ENCODE data around the gene QRICH1.

DNA sequence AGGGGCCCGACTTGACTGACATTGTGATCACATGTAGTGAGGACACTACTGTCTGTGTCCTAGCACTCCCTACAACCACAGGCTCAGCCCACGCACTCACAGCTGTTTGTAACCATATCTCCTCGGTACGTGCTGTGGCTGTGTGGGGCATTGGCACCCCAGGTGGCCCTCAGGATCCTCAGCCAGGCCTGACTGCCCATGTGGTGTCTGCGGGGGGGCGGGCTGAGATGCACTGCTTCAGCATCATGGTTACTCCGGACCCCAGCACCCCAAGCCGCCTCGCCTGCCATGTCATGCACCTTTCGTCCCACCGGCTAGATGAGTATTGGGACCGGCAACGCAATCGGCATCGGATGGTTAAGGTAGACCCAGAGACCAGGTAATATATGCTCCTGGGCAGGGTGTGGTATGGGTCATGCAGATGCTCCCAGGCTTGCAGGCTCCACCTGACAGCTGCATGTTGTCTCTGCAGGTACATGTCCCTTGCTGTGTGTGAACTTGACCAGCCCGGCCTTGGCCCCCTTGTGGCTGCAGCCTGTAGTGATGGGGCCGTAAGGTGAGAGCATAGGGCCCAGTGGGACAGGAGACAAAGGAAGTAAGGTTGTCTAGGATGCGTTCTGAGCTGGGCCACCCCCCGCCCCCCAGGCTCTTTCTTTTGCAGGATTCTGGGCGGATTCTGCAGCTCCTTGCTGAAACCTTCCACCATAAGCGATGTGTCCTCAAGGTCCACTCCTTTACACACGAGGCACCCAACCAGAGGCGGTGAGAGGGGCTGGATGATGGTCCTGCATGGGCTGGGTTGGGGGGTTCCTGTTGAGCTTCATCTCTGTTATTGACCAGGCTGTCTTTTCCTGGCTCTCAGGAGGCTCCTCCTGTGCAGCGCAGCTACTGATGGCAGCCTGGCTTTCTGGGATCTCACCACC, 79.9 kb downstream of the QRICH1 start:
- TF ChIP-seq, protein P1, sequence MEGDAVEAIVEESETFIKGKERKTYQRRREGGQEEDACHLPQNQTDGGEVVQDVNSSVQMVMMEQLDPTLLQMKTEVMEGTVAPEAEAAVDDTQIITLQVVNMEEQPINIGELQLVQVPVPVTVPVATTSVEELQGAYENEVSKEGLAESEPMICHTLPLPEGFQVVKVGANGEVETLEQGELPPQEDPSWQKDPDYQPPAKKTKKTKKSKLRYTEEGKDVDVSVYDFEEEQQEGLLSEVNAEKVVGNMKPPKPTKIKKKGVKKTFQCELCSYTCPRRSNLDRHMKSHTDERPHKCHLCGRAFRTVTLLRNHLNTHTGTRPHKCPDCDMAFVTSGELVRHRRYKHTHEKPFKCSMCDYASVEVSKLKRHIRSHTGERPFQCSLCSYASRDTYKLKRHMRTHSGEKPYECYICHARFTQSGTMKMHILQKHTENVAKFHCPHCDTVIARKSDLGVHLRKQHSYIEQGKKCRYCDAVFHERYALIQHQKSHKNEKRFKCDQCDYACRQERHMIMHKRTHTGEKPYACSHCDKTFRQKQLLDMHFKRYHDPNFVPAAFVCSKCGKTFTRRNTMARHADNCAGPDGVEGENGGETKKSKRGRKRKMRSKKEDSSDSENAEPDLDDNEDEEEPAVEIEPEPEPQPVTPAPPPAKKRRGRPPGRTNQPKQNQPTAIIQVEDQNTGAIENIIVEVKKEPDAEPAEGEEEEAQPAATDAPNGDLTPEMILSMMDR (IDR thresholded peaks at IDR 0.05), result peak in 3 of 6 experiments; percentile 35 to 44 (median 39)
- no peak for TF ChIP-seq POLR2A (IDR thresholded peaks at IDR 0.05)
